NOMO-1 treated with dmso at 0.1 percent for 144 hours (cell line): Measurements from ENCODE around the gene MST1.
A peak's percentile ranks its signal among the peaks of the same experiment; 100 is the strongest.

Experiments
- DNase-seq: peaks from one replicate; lab custom pipeline; 2025; ENCODE audit not compliant: unreplicated experiment; lab: John Stamatoyannopoulos, UW

MST1 gene

DNA sequence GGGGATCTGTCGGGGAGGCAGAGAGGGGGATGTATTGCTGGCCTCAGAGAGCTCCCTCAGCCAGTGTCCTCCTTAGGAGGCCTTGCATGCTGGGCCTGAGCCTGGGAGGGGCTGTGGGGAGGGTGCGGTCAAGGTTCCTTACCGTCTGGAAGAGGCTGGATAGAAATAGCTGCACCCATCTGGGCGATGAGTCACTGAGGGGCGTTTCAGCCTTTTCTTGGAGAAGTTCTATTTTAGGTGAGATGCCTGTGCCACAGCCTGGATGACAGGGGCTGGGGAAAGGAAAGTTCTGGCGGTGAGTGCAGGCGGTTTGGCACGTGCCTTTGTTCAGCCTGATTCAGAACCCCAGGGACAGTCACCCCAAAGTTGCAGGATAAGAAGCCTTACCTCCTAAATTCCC is 50.8 kb downstream of the MST1 start:
- DNase-seq: peak; percentile 14

- DNase-seq: no peak
These were observed 52.2 kb downstream of the MST1 start for GRCh38 chr3:49636883-49637609.

DNA sequence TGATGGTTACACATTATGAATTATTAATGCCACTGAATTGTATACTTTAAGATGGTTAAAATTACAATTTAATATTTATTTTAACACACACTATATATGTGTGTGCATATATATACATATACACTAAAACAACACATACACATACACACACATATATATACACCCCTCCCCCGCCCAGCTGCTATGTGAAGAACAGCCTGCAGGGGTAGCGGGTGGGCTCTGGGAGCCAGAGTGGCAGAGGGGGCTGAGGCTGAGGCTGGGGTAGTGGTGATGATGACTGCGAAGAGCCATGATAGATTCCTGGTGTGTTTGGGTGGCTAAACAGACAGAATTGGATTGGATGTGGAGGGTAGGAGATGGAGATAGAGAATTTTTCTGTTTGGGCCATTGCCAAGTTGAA is 54.5 kb downstream of the MST1 start:
- no peak for DNase-seq
